OCI-LY7 (cell line): ENCODE measurements around the gene KIFC1. TPM values are rescaled to one million over a fixed set of nuclear protein-coding genes. Genes with fewer than 3 reads are reported as not detected.
A peak's percentile ranks its signal among the peaks of the same experiment; 100 is the strongest.

ENCODE experiments used
- BruUV-seq: library from RNA; stranded (reverse); fragments of 400-500 nt; replicated peaks from 2 replicates; lab custom pipeline; 2021; lab: Mats Ljungman, UMichigan
- CTCF ChIA-PET: fragments of 300-600 bp; sonication (Branson Sonifier 250); formaldehyde crosslinking; loops from one replicate; lab custom pipeline; 2022; ENCODE audit warnings: antibody characterized with exemption; ENCODE audit not compliant: unreplicated experiment; lab: Charles Lee
- POLR2A ChIA-PET: fragments of 300-600 bp; sonication (Branson Sonifier 250); formaldehyde crosslinking; loops from one replicate; lab custom pipeline; 2022; ENCODE audit warnings: antibody characterized with exemption; lab: Charles Lee
- DNase-seq: peaks from one replicate; pipeline ENCODE4 v3.0.0-alpha.2; 2015; ENCODE audit warnings: low spot score
- H2AFZ ChIP-seq: fragments of 200-600 bp; sonication (generic), shearing (Covaris generic); 2 replicates; pipeline ENCODE4 v1.6.1; 2014; ENCODE audit warnings: mild to moderate bottlenecking, antibody characterized with exemption, low read length, moderate library complexity
- H3K27ac ChIP-seq: fragments of 200-600 bp; sonication (generic); 2 replicates; pipeline ENCODE4 v1.5.1; 2014; ENCODE audit warnings: mixed run types, low read depth, mild to moderate bottlenecking, moderate library complexity, low read length, inconsistent platforms; ENCODE audit not compliant: poor library complexity, severe bottlenecking
- H3K36me3 ChIP-seq: fragments of 200-600 bp; sonication (generic); 2 replicates; pipeline ENCODE4 v1.6.1; 2014; ENCODE audit warnings: mild to moderate bottlenecking, antibody characterized with exemption, low read length, moderate library complexity, mixed read lengths; ENCODE audit not compliant: insufficient read depth
- H3K4me1 ChIP-seq: fragments of 200-600 bp; sonication (generic); 2 replicates; pipeline ENCODE4 v1.5.1; 2014; ENCODE audit warnings: mild to moderate bottlenecking, low read length; ENCODE audit not compliant: insufficient read depth, poor library complexity, severe bottlenecking
- H3K4me2 ChIP-seq: fragments of 200-600 bp; sonication (generic); 2 replicates; pipeline ENCODE4 v1.6.1; 2014; ENCODE audit warnings: mild to moderate bottlenecking, low read length
- H3K4me3 ChIP-seq: fragments of 200-600 bp; sonication (generic); 2 replicates; pipeline ENCODE4 v1.5.1; 2014; ENCODE audit warnings: mild to moderate bottlenecking, low read depth, low read length; ENCODE audit not compliant: poor library complexity, severe bottlenecking
- H3K79me2 ChIP-seq: fragments of 200-600 bp; sonication (generic); 2 replicates; pipeline ENCODE4 v1.6.1; 2016; ENCODE audit warnings: low read depth, mild to moderate bottlenecking, low read length, moderate library complexity, mixed read lengths; ENCODE audit not compliant: insufficient read depth
- H3K9me2 ChIP-seq: fragments of 200-600 bp; sonication (generic); 2 replicates; pipeline ENCODE4 v1.6.1; 2016; ENCODE audit warnings: mild to moderate bottlenecking, low read length, mixed read lengths; ENCODE audit not compliant: insufficient read depth
- H3K9me3 ChIP-seq: fragments of 200-600 bp; sonication (generic); 2 replicates; pipeline ENCODE4 v1.6.1; 2014; ENCODE audit warnings: mild to moderate bottlenecking, mixed run types, low read length, mixed read lengths
- H4K20me1 ChIP-seq: fragments of 200-600 bp; sonication (generic); 2 replicates; pipeline ENCODE4 v1.6.1; 2014; ENCODE audit warnings: mild to moderate bottlenecking, antibody characterized with exemption, low read length, moderate library complexity, mixed read lengths; ENCODE audit not compliant: insufficient read depth
- EZH2phosphoT487 ChIP-seq: fragments of 200-600 bp; sonication (generic); IDR thresholded peaks from 2 replicates; pipeline ENCODE4 v1.6.1; 2018; ENCODE audit warnings: low read depth, borderline replicate concordance, mild to moderate bottlenecking, mixed run types, antibody characterized with exemption, low read length, moderate library complexity, mixed read lengths
- intact Hi-C: fragments of 100-400 bp; cut with micrococcal nuclease; formaldehyde crosslinking; loops from one replicate; pipeline ENCODE4 v1.10.0; 2022; ENCODE audit not compliant: unreplicated experiment
- total RNA-seq, 2 experiments: library from RNA; depleted of rRNA in 1 of 2; stranded (reverse); fragments of >200 nt in 1 of 2; shearing (Covaris generic) in 1 of 2; gene quantifications; 2 replicates each; pipeline ENCODE4 v1.2.3, GENCODE V29; 2014 to 2022
- TF ChIP-seq, protein P1 (sequence below): fragments of 200-600 bp; sonication (generic); conservative IDR thresholded peaks from 2 replicates; pipeline ENCODE4 v1.5.1; 2014; ENCODE audit warnings: mild to moderate bottlenecking, antibody characterized with exemption, low read length, moderate library complexity, mixed read lengths

Gene KIFC1
- total RNA-seq, 2 experiments from 2014 or later: 138 to 167 TPM

DNA sequence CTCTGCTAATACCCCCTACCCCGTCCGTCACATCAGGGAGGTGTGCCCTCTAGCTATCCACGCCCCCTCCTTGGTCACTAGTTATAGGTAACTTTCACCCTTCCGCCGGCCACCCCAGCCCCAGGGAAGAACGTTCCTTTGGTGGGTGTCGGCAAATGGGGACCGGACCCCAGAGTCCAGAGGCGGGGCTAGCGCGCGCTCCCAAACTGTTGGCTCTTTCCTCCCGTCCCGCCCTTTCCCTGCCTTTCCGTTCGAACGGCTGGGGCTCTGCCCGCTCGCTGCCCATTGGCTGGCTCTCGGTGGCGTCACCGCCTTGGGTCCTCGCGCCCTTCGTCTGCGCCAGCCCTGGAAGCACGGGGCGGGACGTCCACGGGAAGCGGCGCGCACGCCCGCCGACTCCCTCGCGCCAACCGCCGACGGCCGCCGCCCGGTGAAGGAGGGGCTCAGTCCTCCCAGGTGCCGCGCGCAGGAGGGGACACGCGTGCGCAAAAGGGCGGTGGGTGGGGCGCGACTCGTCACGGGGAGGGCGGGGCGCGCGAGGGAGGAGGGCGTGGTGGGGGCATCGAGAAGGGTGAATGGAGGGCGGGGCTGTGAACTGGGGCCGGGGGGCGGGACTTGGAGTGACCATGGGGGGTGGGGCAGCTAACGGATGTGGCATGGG, 18.6 kb downstream of the KIFC1 start:
- CTCF ChIA-PET: interaction anchor here (0.6 kb wide), 1 partner anchor 21 kb away, joined by 14 read pairs; no protein-coding TSS in a partner anchor
- peaks cover 40% of the 10 kb centered on the region for H3K4me1 ChIP-seq

GRCh38 chr6:33410711-33411631, 19.3 kb downstream of the KIFC1 start, which contains the start of gene PHF1:
Gene PHF1 (plus strand): TSS chr6:33411014. CDS start chr6:33412264, 1,250 bp downstream.
- peaks cover 72% of the 10 kb centered on the region for H3K36me3 ChIP-seq
- H3K4me1 ChIP-seq: peaks cover 48% of the 10 kb centered on the region
- intact Hi-C loops: loop anchor here (1.0 to 10.0 kb wide), 3 partner anchors 20 to 206 kb away; partner anchors contain the start of genes HSD17B8, KIFC1, RING1 and RXRB
- H3K27ac ChIP-seq: peak within 1 kb of the TSS; percentile 85
- no peaks in the 10 kb centered on the region for H3K9me3 ChIP-seq
- H3K4me2 ChIP-seq: peak within 1 kb of the TSS; percentile 97
- peaks cover 8% of the 10 kb centered on the region; the same call in 1 of the 2 replicates for H3K79me2 ChIP-seq
- ChIA-PET CTCF (interaction anchor here (0.6 to 0.7 kb wide), 2 partner anchors 20 kb away, joined by 10 to 14 read pairs; no protein-coding TSS in a partner anchor), POLR2A (no interaction called here)
- TF ChIP-seq EZH2phosphoT487: no peak
- TF ChIP-seq, protein P1, sequence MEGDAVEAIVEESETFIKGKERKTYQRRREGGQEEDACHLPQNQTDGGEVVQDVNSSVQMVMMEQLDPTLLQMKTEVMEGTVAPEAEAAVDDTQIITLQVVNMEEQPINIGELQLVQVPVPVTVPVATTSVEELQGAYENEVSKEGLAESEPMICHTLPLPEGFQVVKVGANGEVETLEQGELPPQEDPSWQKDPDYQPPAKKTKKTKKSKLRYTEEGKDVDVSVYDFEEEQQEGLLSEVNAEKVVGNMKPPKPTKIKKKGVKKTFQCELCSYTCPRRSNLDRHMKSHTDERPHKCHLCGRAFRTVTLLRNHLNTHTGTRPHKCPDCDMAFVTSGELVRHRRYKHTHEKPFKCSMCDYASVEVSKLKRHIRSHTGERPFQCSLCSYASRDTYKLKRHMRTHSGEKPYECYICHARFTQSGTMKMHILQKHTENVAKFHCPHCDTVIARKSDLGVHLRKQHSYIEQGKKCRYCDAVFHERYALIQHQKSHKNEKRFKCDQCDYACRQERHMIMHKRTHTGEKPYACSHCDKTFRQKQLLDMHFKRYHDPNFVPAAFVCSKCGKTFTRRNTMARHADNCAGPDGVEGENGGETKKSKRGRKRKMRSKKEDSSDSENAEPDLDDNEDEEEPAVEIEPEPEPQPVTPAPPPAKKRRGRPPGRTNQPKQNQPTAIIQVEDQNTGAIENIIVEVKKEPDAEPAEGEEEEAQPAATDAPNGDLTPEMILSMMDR: peak; percentile 46; the same call in 1 of the 2 replicates
- BruUV-seq: no TSS peak
- no peaks in the 10 kb centered on the region for H3K9me2 ChIP-seq
- H4K20me1 ChIP-seq: no peaks in the 10 kb centered on the region
- no peak for DNase-seq
- 0 out of 2 replicates have a peak within 1 kb of the TSS, but pooled peaks have one; percentile 20 for H2AFZ ChIP-seq
- peak within 1 kb of the TSS; percentile 81 for H3K4me3 ChIP-seq

More for the DNA sequence above, 18.6 kb downstream of the KIFC1 start:
- POLR2A ChIA-PET: no interaction called here
- Histone ChIP-seq H3K27ac (peak overlapping the region; percentile 85), H3K79me2 (peaks cover 5% of the 10 kb centered on the region; the same call in 1 of the 2 replicates), H2AFZ (no peak overlapping the region), H3K4me2 (peak overlapping the region; percentile 97), H4K20me1 (no peaks in the 10 kb centered on the region), H3K9me2 (no peaks in the 10 kb centered on the region), H3K4me3 (peak overlapping the region; percentile 81), H3K9me3 (no peaks in the 10 kb centered on the region), H3K36me3 (peaks cover 72% of the 10 kb centered on the region)
- BruUV-seq: no TSS peak
- intact Hi-C loops: loop anchor here (1.0 to 10.0 kb wide), 3 partner anchors 19 to 205 kb away; partner anchors contain the start of genes HSD17B8, KIFC1, RING1 and RXRB
- TF ChIP-seq, protein P1: no peak
- TF ChIP-seq EZH2phosphoT487: no peak
- DNase-seq: peak; percentile 97
